Kidney epithelial cell (primary cell): ENCODE data around the gene SQSTM1. TPM values are rescaled to one million over a fixed set of nuclear protein-coding genes. Genes with fewer than 3 reads are reported as not detected.

ENCODE experiments used
- DNase-seq: peaks from one replicate; pipeline ENCODE4 v3.0.0-alpha.2; 2010; ENCODE audit warnings: low read depth
- H3K27me3 ChIP-seq: 2 replicates; pipeline ENCODE4 v1.6.0; 2011; ENCODE audit warnings: low read length; ENCODE audit not compliant: control insufficient read depth, insufficient read depth
- H3K36me3 ChIP-seq: 2 replicates; pipeline ENCODE4 v1.5.1; 2011; ENCODE audit warnings: low read length; ENCODE audit not compliant: control insufficient read depth, insufficient read depth
- H3K4me3 ChIP-seq: 2 replicates; pipeline ENCODE4 v1.5.1; 2011; ENCODE audit warnings: low read depth, mild to moderate bottlenecking, control low read depth, low read length
- total RNA-seq: library from RNA; depleted of rRNA; stranded (reverse); fragments of >200 nt; gene quantifications from 2 replicates; pipeline ENCODE4 v1.2.3, GENCODE V29; 2015
- TF ChIP-seq, protein P1 (sequence below): IDR thresholded peaks from 2 replicates; pipeline ENCODE4 v1.5.1; 2011; ENCODE audit warnings: mild to moderate bottlenecking, moderate library complexity, low read length, control low read depth, inconsistent platforms; ENCODE audit not compliant: insufficient read depth, poor library complexity, severe bottlenecking

The SQSTM1 gene
- total RNA-seq, 1 donor from 2014 or later: 905 TPM

DNA sequence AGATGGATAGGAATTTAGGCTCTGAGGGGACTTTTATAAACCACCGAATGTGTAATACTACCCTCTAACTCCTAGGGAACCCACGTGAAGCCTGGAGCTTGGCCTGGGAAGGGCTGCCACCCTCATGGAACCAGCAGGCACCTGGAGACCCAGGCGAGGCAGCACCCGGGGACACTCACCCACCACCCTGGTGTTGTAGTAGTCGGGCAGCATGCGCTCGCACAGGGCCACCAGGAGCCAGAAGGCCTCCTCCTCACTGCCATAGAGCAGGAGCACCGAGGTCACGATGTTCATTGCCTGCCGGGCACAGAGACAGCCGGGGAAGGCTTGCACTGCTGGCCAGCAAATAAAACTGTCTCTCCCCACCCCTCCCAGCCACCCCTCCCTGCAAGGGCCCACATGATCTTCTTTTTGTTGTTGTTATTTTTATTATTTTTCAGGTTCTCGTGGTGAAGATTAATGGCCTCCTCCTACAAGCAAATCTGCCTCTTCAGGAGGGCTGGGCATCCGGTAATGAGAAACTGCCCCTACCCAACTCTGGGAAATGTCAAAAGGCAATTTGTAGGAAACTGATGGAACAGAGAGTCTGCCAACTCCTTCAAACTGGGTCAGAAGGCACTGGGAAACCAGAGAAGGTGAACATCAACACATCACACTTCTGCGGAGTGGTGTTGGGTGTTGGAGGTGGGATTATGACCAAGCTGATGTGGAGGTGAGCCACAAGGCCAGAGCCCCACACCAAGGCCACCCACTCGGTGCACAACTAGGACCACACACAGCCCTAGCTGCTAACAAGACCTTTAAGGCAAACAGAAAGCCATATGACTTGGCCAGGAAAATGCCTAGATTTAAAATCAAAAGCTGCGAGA is 55.3 kb downstream of the SQSTM1 start:
- Histone ChIP-seq H3K27me3 (no peaks in the 10 kb centered on the region), H3K36me3 (peaks cover 1% of the 10 kb centered on the region), H3K4me3 (no peak overlapping the region)

DNA sequence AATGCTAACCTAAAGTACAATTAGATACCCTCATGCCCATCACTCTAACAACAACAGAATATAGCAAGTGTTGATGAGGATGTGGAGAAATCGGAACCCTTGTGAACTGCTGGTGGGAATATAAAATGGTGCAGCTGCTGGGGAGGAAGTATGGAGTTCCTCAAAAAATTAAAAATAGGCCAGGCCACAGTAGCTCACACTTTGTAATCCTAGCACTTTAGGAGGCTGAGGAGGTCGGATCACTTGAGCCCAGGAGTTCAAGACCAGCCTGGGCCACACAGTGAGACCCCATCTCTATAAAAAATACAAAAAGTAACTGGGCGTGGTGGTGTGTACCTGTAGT is 55.9 kb downstream of the SQSTM1 start:
- TF ChIP-seq, protein P1, sequence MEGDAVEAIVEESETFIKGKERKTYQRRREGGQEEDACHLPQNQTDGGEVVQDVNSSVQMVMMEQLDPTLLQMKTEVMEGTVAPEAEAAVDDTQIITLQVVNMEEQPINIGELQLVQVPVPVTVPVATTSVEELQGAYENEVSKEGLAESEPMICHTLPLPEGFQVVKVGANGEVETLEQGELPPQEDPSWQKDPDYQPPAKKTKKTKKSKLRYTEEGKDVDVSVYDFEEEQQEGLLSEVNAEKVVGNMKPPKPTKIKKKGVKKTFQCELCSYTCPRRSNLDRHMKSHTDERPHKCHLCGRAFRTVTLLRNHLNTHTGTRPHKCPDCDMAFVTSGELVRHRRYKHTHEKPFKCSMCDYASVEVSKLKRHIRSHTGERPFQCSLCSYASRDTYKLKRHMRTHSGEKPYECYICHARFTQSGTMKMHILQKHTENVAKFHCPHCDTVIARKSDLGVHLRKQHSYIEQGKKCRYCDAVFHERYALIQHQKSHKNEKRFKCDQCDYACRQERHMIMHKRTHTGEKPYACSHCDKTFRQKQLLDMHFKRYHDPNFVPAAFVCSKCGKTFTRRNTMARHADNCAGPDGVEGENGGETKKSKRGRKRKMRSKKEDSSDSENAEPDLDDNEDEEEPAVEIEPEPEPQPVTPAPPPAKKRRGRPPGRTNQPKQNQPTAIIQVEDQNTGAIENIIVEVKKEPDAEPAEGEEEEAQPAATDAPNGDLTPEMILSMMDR: no peak
- no peak for DNase-seq
- Histone ChIP-seq H3K27me3 (no peaks in the 10 kb centered on the region), H3K4me3 (no peak overlapping the region), H3K36me3 (peaks cover 1% of the 10 kb centered on the region)

More for the DNA sequence above, 55.3 kb downstream of the SQSTM1 start:
- DNase-seq: no peak
- TF ChIP-seq, protein P1: no peak

DNA sequence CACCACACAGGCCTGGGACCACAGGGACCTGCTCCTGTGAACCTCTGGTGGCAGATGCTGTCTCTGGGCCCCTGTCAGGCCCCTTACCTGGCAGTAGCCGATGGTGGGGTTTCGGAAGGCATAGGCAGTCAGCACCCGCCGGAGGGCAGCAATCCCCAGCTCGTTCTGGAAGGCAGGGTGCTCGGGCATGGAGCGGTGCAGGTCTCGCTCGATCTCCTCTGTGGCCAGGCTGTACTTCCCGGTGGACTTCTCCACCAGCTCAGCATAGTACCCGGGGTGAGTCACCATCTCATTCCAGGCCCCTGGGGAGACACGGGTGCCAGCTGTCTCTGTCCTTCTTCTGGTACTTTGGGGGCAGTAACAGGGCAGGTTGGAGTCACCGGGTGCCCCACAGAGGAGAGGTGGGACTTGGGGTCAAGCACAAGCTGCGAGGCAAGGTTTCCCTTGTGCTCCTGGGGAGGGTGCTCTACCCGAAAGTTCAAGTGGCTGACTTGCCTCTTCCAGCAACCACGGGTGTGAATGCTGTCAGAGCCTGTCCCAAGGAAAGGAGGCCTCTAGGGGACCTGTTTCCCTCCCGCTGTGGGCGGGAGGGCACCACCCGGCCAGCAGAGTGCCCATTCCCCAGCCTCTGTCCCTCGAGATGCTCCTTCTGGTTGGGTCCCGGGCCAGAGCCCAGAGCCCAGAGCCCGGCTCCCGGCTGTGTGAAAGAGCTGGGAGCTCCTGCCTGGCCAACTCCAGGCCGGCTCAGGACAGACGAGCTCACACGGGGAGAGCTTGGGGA is 57.7 kb downstream of the SQSTM1 start:
- TF ChIP-seq, protein P1: no peak
- no peaks in the 10 kb centered on the region for H3K27me3 ChIP-seq
- peaks cover 1% of the 10 kb centered on the region for H3K36me3 ChIP-seq
- no peak for DNase-seq
- no peak overlapping the region for H3K4me3 ChIP-seq

DNA sequence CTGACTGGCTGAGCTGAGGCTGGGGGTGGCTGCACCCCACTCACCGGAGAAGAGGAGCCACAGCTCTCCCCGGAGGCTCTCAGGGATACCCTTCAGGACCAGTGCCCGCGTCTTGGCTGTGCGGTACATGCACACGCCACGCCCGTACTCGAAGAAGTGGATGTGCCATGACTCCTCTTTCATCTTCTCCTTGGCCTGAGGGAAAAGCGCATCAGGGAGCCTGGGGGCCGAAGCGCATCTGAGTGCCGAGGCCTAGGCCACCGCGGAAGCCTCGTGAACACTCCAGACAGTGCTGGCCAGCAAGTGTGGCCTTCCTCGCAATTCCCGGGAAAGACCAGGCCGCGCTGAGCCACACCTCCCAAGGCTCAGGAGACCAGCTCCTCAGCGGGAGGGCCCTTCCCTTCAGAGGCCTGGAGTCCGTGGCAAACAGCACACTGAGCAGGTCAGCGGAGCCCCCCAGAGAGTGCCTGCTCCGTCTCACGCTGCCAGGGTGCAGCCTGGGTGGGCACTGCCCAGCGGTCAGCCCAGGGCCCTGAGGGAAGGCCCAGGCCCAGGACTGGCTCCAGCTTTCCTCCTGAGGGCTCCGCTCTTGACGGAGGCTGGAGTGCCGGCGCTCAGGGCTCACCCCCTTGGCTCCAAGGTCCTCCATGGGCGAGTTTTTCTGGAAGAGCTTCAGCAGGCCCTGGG is 58.4 kb downstream of the SQSTM1 start:
- Histone ChIP-seq H3K27me3 (no peaks in the 10 kb centered on the region), H3K36me3 (peaks cover 4% of the 10 kb centered on the region), H3K4me3 (no peak overlapping the region)
- TF ChIP-seq, protein P1: no peak
- DNase-seq: no peak

DNA sequence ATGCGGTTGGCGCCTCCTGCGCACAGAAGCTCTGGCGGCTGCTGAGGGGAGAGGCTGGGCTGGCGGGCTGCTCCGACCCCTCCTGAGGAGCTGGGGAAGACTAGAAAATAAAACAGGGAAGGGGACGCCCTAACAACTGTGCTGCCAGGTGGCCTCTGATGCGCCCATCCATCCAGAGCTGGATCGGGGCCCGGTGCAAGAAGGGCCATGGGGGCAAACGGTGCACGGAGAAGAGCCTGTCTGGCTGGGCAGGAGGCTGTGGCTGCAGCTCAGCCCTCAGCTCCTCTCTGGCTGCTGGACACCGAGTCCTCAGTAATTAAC is 58.9 kb downstream of the SQSTM1 start:
- no peaks in the 10 kb centered on the region for H3K27me3 ChIP-seq
- TF ChIP-seq, protein P1: no peak
- DNase-seq: no peak
- no peak overlapping the region for H3K4me3 ChIP-seq
- peaks cover 4% of the 10 kb centered on the region for H3K36me3 ChIP-seq
